Measurements from ENCODE around the gene TBX4.

DNA sequence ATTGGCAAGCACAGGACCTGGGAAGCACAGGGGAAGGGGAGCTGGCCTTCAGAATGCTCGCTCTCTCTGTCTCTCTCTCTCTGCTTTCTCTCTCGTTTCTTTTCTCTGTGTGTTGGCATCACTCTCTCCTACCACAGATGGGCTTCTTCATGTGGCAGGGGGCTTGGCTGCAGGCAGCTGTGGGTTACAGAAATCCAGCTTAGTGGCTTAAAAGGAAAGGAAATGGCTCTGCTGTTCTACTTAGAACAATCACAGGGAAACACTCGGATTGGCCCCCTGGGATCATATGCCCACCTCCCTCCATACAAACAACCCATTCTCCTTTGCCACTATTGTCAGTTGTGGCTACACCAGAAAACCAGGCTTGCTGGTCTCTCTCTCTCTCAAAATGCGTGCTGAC, 32.2 kb upstream of the TBX4 start:
- no peak for TF ChIP-seq EZH2 (IDR thresholded peaks at IDR 0.05)
- TF ChIP-seq POLR2AphosphoS5 (IDR thresholded peaks at IDR 0.05; ENCODE audit: borderline replicate concordance, low read depth, low read length), result no peak
- no peak for TF ChIP-seq FOXP2 (optimal IDR thresholded peaks at IDR 0.05; ENCODE audit: control extremely low read depth, extremely low read length, insufficient read depth)
